ENCODE data around the gene SLC39A2. TPM values are rescaled to one million over a fixed set of nuclear protein-coding genes. Genes with fewer than 3 reads are reported as not detected.

Gene SLC39A2
- total RNA-seq, 6 experiments from 2014 or later: 0.15 TPM; not detected in 5

- H3K27me3 Mint-ChIP-seq (ENCODE audit: insufficient read depth): peaks cover 23% of the 10 kb centered on the region
- peak; percentile 54 for DNase-seq
- TF ChIP-seq, protein P1, sequence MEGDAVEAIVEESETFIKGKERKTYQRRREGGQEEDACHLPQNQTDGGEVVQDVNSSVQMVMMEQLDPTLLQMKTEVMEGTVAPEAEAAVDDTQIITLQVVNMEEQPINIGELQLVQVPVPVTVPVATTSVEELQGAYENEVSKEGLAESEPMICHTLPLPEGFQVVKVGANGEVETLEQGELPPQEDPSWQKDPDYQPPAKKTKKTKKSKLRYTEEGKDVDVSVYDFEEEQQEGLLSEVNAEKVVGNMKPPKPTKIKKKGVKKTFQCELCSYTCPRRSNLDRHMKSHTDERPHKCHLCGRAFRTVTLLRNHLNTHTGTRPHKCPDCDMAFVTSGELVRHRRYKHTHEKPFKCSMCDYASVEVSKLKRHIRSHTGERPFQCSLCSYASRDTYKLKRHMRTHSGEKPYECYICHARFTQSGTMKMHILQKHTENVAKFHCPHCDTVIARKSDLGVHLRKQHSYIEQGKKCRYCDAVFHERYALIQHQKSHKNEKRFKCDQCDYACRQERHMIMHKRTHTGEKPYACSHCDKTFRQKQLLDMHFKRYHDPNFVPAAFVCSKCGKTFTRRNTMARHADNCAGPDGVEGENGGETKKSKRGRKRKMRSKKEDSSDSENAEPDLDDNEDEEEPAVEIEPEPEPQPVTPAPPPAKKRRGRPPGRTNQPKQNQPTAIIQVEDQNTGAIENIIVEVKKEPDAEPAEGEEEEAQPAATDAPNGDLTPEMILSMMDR (IDR thresholded peaks at IDR 0.05): no peak
- no peaks in the 10 kb centered on the region for H3K9me3 Mint-ChIP-seq
- H3K4me1 Mint-ChIP-seq (ENCODE audit: low read depth): peaks cover 54% of the 10 kb centered on the region
- no peak within 1 kb of the TSS for H3K4me3 Mint-ChIP-seq
- H3K36me3 Mint-ChIP-seq (ENCODE audit: low read depth): no peaks in the 10 kb centered on the region
- no peak within 1 kb of the TSS for H3K27ac Mint-ChIP-seq
Measured at GRCh38 chr14:21041676-21042433, 42.8 kb downstream of the SLC39A2 start, which contains the start of gene RNASE7. Gene RNASE7, plus strand, starts transcription at chr14:21042362. Its CDS starts 631 bp downstream, at chr14:21042993.

DNA sequence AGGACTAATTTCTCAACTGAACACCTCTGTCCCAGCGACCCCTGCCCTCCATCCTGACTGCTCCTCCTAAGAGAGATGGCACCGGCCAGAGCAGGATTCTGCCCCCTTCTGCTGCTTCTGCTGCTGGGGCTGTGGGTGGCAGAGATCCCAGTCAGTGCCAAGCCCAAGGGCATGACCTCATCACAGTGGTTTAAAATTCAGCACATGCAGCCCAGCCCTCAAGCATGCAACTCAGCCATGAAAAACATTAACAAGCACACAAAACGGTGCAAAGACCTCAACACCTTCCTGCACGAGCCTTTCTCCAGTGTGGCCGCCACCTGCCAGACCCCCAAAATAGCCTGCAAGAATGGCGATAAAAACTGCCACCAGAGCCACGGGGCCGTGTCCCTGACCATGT lies 43.8 kb downstream of the SLC39A2 start:
- TF ChIP-seq, protein P1 (IDR thresholded peaks at IDR 0.05): no peak
- Mint-ChIP-seq H3K4me1 (ENCODE audit: low read depth) (peaks cover 62% of the 10 kb centered on the region), H3K9me3 (no peaks in the 10 kb centered on the region), H3K36me3 (ENCODE audit: low read depth) (no peaks in the 10 kb centered on the region), H3K4me3 (no peak overlapping the region), H3K27ac (no peak overlapping the region), H3K27me3 (ENCODE audit: insufficient read depth) (peaks cover 23% of the 10 kb centered on the region)
- no peak for DNase-seq

GRCh38 chr14:21043387-21043973 lies 44.4 kb downstream of the SLC39A2 start:
- Mint-ChIP-seq H3K36me3 (ENCODE audit: low read depth) (no peaks in the 10 kb centered on the region), H3K9me3 (no peaks in the 10 kb centered on the region), H3K4me3 (no peak overlapping the region), H3K27ac (no peak overlapping the region), H3K4me1 (ENCODE audit: low read depth) (peaks cover 67% of the 10 kb centered on the region), H3K27me3 (ENCODE audit: insufficient read depth) (peaks cover 23% of the 10 kb centered on the region)
- TF ChIP-seq, protein P1 (IDR thresholded peaks at IDR 0.05): no peak
- DNase-seq: no peak

DNA sequence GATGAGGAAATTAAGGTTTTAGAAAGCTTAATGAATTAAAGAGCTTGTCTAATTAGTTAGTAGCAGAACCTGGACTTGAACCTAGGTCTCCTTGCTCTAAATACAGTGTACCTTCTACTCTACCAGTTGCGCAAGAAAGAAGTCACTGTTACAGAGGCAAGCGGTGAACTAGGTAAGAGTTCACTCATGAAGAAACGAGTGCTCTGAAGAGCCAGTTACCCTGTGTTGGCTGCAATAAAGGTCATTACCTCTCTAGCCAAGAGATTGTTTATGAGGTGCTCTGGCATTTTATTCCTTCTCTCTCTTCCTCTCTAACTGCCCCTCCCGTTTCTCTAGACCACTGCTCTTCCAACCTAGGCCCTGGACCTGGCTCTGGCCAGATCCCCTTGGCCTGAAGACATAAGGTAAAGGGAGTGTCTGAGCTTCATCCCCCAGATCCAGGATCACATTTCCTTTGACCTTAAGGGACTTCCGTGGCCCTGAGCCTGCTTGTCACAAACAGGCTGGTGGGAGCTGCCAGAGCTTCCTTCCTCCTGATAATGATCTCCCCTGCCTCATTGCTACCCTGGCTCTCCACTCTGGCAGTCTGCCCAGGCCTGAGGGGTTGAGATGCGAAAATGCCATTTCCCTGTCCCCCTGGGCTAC lies 45.0 kb downstream of the SLC39A2 start:
- H3K36me3 Mint-ChIP-seq (ENCODE audit: low read depth): no peaks in the 10 kb centered on the region
- peaks cover 19% of the 10 kb centered on the region for H3K27me3 Mint-ChIP-seq (ENCODE audit: insufficient read depth)
- TF ChIP-seq, protein P1 (IDR thresholded peaks at IDR 0.05): no peak
- H3K4me1 Mint-ChIP-seq (ENCODE audit: low read depth): peaks cover 68% of the 10 kb centered on the region
- no peaks in the 10 kb centered on the region for H3K9me3 Mint-ChIP-seq
- no peak for DNase-seq
- H3K4me3 Mint-ChIP-seq: no peak overlapping the region
- no peak overlapping the region for H3K27ac Mint-ChIP-seq

DNA sequence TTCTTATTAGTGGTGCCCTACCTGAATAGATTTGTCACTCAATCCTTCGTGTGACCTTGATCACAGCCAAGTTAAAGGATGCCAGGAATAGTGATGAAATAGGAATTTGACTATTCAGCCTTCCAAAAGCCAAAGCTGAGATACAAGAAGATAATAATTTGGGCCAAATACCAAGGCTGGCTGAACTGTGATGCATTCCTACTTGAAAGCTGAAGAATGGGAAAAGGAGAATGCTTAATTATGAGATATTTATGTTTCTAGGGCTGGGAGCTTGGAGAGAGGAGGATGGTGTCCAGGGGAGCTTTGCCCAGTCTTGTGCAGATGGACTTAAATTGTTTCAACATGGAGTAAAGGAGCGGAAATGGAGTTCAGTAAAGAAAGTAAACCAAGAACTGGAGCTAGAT lies 48.3 kb downstream of the SLC39A2 start:
- Mint-ChIP-seq H3K4me1 (ENCODE audit: low read depth) (peaks cover 49% of the 10 kb centered on the region), H3K4me3 (peak overlapping the region; percentile 1; the same call in 1 of the 2 replicates), H3K9me3 (no peaks in the 10 kb centered on the region), H3K27me3 (ENCODE audit: insufficient read depth) (peaks cover 18% of the 10 kb centered on the region), H3K36me3 (ENCODE audit: low read depth) (no peaks in the 10 kb centered on the region), H3K27ac (peak overlapping the region; percentile 60; the same call in 1 of the 2 replicates)
- peak; percentile 32 for DNase-seq
- TF ChIP-seq, protein P1 (IDR thresholded peaks at IDR 0.05): no peak
